Ovary (tissue), 3 donors: ENCODE results near the gene SIL1.

Source experiments
- POLR2A ChIP-seq: fragments of 450-650 bp; IDR thresholded peaks from one replicate; pipeline ENCODE4 v1.6.1; 2017; ENCODE audit warnings: antibody characterized with exemption, mild to moderate bottlenecking, moderate library complexity
- TF ChIP-seq, protein P1 (sequence below), 3 donors: fragments of 450-650 bp in 2 of 3; fragments of 200-600 bp in 1 of 3; IDR thresholded peaks; one replicate each; pipeline versions ENCODE4 v1.5.1 to v1.8.0; 2016 to 2022; ENCODE audit warnings: antibody characterized with exemption in 3 of 3, mild to moderate bottlenecking in 1 of 3
- donor health status: DM: no; HTN: no; CAD: no.

DNA sequence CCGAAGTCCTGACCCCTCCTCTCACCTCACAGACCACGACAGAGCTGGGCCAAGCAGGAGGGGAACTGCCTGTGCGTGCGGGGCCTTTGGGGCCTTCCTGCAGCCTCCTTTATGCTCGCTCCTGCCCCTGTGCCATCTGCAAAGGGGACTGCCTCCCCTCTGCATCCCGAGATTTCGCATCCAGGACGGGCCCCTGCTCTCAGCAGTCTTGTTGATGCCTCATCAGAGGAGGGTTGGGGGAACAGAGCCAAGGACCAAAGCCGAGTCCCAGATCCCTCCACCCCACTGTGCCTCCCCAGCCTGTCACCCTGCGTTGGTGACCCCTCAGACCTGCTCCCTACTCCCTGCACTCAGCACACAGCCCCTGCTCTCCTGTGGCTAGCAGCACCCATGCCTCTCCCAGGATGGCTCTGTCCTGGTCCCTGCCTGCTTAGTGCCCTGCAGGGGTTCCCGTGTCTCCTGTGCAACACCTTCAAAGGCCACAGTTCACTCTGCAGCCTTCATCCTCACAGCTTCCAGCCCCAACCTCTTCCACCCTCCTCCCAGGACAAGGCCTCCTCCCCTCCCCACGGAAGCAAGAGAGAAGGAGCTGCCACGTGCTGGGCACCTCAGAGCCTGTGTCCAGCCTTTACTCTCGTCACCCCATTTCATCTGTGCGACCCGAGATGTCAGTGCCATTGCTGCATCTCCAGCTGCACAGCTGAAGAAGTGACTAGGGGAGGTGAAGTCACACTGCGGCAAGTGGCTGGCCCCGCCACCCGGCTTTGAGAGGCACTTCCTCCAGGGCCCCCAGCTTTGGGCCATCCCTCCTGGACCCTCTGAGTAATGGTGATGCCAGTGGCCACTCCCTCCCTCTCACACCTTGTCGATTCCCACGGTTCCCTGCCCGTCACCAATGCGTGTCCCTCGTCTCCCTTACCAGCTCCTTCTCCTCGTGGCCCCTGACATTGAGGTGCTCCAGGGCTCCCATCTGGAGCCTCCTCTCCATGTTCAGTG lies 260.5 kb downstream of the SIL1 start:
- TF ChIP-seq POLR2A: no peak
- TF ChIP-seq, protein P1, sequence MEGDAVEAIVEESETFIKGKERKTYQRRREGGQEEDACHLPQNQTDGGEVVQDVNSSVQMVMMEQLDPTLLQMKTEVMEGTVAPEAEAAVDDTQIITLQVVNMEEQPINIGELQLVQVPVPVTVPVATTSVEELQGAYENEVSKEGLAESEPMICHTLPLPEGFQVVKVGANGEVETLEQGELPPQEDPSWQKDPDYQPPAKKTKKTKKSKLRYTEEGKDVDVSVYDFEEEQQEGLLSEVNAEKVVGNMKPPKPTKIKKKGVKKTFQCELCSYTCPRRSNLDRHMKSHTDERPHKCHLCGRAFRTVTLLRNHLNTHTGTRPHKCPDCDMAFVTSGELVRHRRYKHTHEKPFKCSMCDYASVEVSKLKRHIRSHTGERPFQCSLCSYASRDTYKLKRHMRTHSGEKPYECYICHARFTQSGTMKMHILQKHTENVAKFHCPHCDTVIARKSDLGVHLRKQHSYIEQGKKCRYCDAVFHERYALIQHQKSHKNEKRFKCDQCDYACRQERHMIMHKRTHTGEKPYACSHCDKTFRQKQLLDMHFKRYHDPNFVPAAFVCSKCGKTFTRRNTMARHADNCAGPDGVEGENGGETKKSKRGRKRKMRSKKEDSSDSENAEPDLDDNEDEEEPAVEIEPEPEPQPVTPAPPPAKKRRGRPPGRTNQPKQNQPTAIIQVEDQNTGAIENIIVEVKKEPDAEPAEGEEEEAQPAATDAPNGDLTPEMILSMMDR (IDR thresholded peaks at IDR 0.05): no peak
